SK-N-SH treated with all-trans-retinoic acid at 6 μM for 48 hours (cell line): Measurements from ENCODE around the gene SDK1.

Experiments
- GLIS3 ChIP-seq: fragments of 250-450 bp; sonication (Bioruptor Pico); IDR thresholded peaks from 2 replicates; pipeline ENCODE4 v1.5.0; 2020; ENCODE audit warnings: mild to moderate bottlenecking, moderate library complexity
- OSR1 ChIP-seq: fragments of 250-450 bp; sonication (Bioruptor Pico); IDR thresholded peaks from 2 replicates; pipeline ENCODE4 v1.8.0; 2022; ENCODE audit warnings: moderate library complexity, mild to moderate bottlenecking, inconsistent platforms
- RARB ChIP-seq: fragments of 250-450 bp; sonication (Bioruptor Pico); IDR thresholded peaks from 2 replicates; pipeline ENCODE4 v1.8.0; 2021; ENCODE audit warnings: mild to moderate bottlenecking, moderate library complexity
- TOX ChIP-seq: fragments of 250-450 bp; sonication (Bioruptor Pico); IDR thresholded peaks from 2 replicates; pipeline ENCODE4 v1.8.0; 2021; ENCODE audit warnings: mild to moderate bottlenecking, moderate library complexity, borderline replicate concordance
- ZFP30 ChIP-seq: fragments of 450-650 bp; formaldehyde crosslinking; IDR thresholded peaks from 2 replicates; pipeline ENCODE4 v1.5.0; 2022; ENCODE audit warnings: mild to moderate bottlenecking, moderate library complexity
- ZNF70 ChIP-seq: fragments of 450-650 bp; formaldehyde crosslinking; IDR thresholded peaks from 2 replicates; pipeline ENCODE4 v1.5.0; 2020; ENCODE audit warnings: mild to moderate bottlenecking, moderate library complexity

DNA sequence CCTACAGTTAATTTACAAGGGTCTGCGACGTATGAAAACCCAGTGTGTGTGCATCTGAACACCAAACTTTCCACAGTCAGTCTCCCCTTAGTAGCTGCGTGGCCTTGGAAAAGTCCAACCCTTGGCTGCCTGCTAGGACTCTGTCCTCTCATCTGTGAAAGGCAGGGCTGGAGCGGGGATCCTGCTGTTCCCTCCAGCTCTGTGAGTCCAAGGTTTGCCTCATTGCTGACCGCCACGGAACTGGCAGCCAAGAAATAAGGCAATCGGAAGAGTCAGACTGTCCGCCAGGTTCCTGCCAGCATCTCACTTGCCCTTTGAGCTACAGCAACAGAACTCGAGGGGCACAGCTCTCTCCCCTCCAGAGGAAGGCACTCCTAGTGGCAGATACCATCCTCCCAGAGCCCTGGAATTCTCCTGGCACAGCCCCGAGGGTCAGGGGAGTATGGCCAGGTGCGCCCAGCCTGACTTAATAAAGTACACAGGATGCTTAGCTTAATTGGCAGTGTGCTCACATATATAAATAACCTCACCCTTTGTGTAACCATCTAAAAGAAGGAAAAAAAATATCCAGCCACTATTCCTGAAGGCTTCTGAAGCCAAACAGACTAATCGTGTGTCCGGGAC lies 851.0 kb downstream of the SDK1 start:
- TF ChIP-seq ZNF70 (no peak), RARB (CRISPR knock-in tag) (no peak), OSR1 (CRISPR knock-in tag) (no peak), TOX (CRISPR knock-in tag) (no peak), GLIS3 (CRISPR knock-in tag) (no peak), ZFP30 (CRISPR knock-in tag) (no peak)
